K562 (cell line): ENCODE measurements around the gene ANO8. TPM values are rescaled to one million over a fixed set of nuclear protein-coding genes. Genes with fewer than 3 reads are reported as not detected.

Source experiments
- BCLAF1 ChIP-seq, 2 experiments: fragments of 450-650 bp in 1 of 2; IDR thresholded peaks; 2 replicates each; pipeline ENCODE4 v1.6.1; 2011 to 2017; ENCODE audit warnings: low read depth in 2 of 2, antibody characterized with exemption in 1 of 2, borderline replicate concordance in 1 of 2, low read length in 1 of 2, mild to moderate bottlenecking in 1 of 2, mixed read lengths in 1 of 2; ENCODE audit not compliant: control insufficient read depth in 1 of 2
- CSDE1 ChIP-seq, 2 experiments: fragments of 450-650 bp; IDR thresholded peaks; 2 replicates each; pipeline ENCODE4 v1.6.1; 2016; ENCODE audit warnings: mild to moderate bottlenecking in 1 of 2
- HDAC3 ChIP-seq: fragments of 450-650 bp; IDR thresholded peaks from 2 replicates; pipeline ENCODE4 v1.6.1; 2018; ENCODE audit warnings: borderline replicate concordance, mild to moderate bottlenecking, moderate library complexity; ENCODE audit not compliant: partially characterized antibody
- MEIS2 ChIP-seq: fragments of 450-650 bp; IDR thresholded peaks from 2 replicates; pipeline ENCODE4 v1.6.1; 2014; ENCODE audit warnings: mild to moderate bottlenecking; ENCODE audit not compliant: partially characterized antibody
- NELFE ChIP-seq: IDR thresholded peaks from 2 replicates; pipeline ENCODE4 v1.6.1; 2011; ENCODE audit warnings: mild to moderate bottlenecking; ENCODE audit not compliant: insufficient read depth, insufficient read length
- PTRF ChIP-seq: fragments of 450-650 bp; IDR thresholded peaks from 2 replicates; pipeline ENCODE4 v1.6.1; 2016; ENCODE audit warnings: mild to moderate bottlenecking, missing genetic modification characterization, missing compliant biosample characterization
- RERE ChIP-seq: sonication (generic); formaldehyde crosslinking; IDR thresholded peaks from 2 replicates; pipeline ENCODE4 v1.8.0; 2023; ENCODE audit warnings: missing genetic modification reagents, mild to moderate bottlenecking, borderline replicate concordance
- SRSF1 ChIP-seq: fragments of 200-400 bp; formaldehyde crosslinking; IDR thresholded peaks from 2 replicates; pipeline ENCODE4 v1.6.1; 2017; ENCODE audit warnings: mild to moderate bottlenecking, low read depth, low read length, moderate library complexity
- TAF1 ChIP-seq: IDR thresholded peaks from 2 replicates; pipeline ENCODE4 v1.6.1; 2011; ENCODE audit warnings: mild to moderate bottlenecking, low read length, moderate library complexity; ENCODE audit not compliant: insufficient read depth, control insufficient read depth, severe bottlenecking; ENCODE audit errors: extremely low read depth
- XRCC3 ChIP-seq: fragments of 450-650 bp; IDR thresholded peaks from 2 replicates; pipeline ENCODE4 v1.6.1; 2017; ENCODE audit warnings: mild to moderate bottlenecking, moderate library complexity
- YY1 ChIP-seq, 3 experiments: IDR thresholded peaks; 2 replicates each; pipeline ENCODE4 v1.6.1; 2011; ENCODE audit warnings: low read length in 2 of 3, mild to moderate bottlenecking in 2 of 3, moderate library complexity in 2 of 3, borderline replicate concordance in 1 of 3, control low read depth in 1 of 3, low read depth in 1 of 3; ENCODE audit not compliant: insufficient read depth in 3 of 3, insufficient replicate concordance in 2 of 3, control insufficient read depth in 1 of 3, insufficient read length in 1 of 3; ENCODE audit errors: extremely low read depth in 1 of 3
- ZC3H4 ChIP-seq: sonication (generic); formaldehyde crosslinking; IDR thresholded peaks from 2 replicates; pipeline ENCODE4 v1.9.0; 2021; ENCODE audit warnings: missing genetic modification reagents, borderline replicate concordance
- ZFP1 ChIP-seq: fragments of 450-650 bp; formaldehyde crosslinking; IDR thresholded peaks from 2 replicates; pipeline ENCODE4 v1.4.0; 2020; ENCODE audit warnings: mild to moderate bottlenecking, mixed read lengths
- ZNF217 ChIP-seq: sonication (generic); formaldehyde crosslinking; IDR thresholded peaks from 2 replicates; pipeline ENCODE4 v1.8.0; 2022; ENCODE audit warnings: mild to moderate bottlenecking, missing genetic modification reagents
- ZNF384 ChIP-seq: IDR thresholded peaks from 2 replicates; pipeline ENCODE4 v1.6.1; 2012; ENCODE audit warnings: low read depth, low read length, improper control_type of control experiment
- ZNF561 ChIP-seq: fragments of 450-650 bp; formaldehyde crosslinking; conservative IDR thresholded peaks from 2 replicates; pipeline ENCODE4 v1.4.0; 2020; ENCODE audit warnings: mild to moderate bottlenecking, moderate library complexity
- ZNF79 ChIP-seq: fragments of 250-450 bp; sonication (Bioruptor Pico); IDR thresholded peaks from 2 replicates; pipeline ENCODE4 v1.4.0; 2020; ENCODE audit warnings: low read depth, mild to moderate bottlenecking, moderate library complexity
- polyA plus RNA-seq, 8 experiments: library from polyadenylated mRNA; depleted of rRNA in 4 of 8; stranded (reverse) in 5 of 8; unstranded in 3 of 8; fragments of >200 nt; fragmentation: Nextera tagmentation in 2 of 8; fragmentation: Illumina TruSeq in 1 of 8; extraction: Ambion mirVana in 2 of 8; extraction: Trizol in 1 of 8; gene quantifications; 2 replicates each; pipeline versions ENCODE4 v1.2.1 to v1.2.3, GENCODE V29; 2011 to 2014; ENCODE audit warnings: inconsistent platforms in 1 of 8, missing spikeins in 1 of 8
- total RNA-seq, 7 experiments: library from RNA; depleted of rRNA in 6 of 7; stranded (reverse); fragments of >200 nt in 6 of 7; fragmentation: Illumina TruSeq in 2 of 7; extraction: Trizol in 2 of 7; gene quantifications; 2 replicates each; pipeline versions ENCODE4 v1.2.1 to v1.2.3, GENCODE V29; 2011 to 2021; ENCODE audit warnings: low replicate concordance in 1 of 7

The ANO8 gene
- total and polyA plus RNA-seq, 9 of the 15 experiments (the other 6 are each of a cell fraction or from before 2014, with no cell fraction given), result 0.07 to 7.6 (median 2.3) TPM; not detected in 1

- TF ChIP-seq BCLAF1 (IDR thresholded peaks at IDR 0.05; ENCODE audit: borderline replicate concordance in 1 of 2, control insufficient read depth in 1 of 2, low read depth in 2 of 2, low read length in 1 of 2) (no peak), XRCC3 (no peak), ZFP1 (CRISPR knock-in tag) (no peak), NELFE (no peak), ZNF561 (CRISPR knock-in tag) (no peak), TAF1 (no peak), ZC3H4 (CRISPR knock-in tag) (no peak), ZNF384 (no peak), PTRF (tag) (no peak), SRSF1 (no peak), HDAC3 (no peak), ZNF217 (CRISPR knock-in tag) (no peak), CSDE1 (IDR thresholded peaks at IDR 0.05) (peak in 1 of 2 experiments; percentile 97; a peak in 2 of 4 replicates), YY1 (IDR thresholded peaks at IDR 0.05; ENCODE audit: borderline replicate concordance in 1 of 3, control insufficient read depth in 1 of 3, extremely low read depth in 1 of 3, insufficient read depth in 3 of 3, insufficient read length in 1 of 3, insufficient replicate concordance in 2 of 3, low read depth in 1 of 3, low read length in 2 of 3) (no peak), MEIS2 (no peak), ZNF79 (CRISPR knock-in tag) (no peak), RERE (CRISPR knock-in tag) (no peak)
Measured at GRCh38 chr19:17351815-17352435, 17.3 kb upstream of the ANO8 start (continued).
